Mesendoderm (in vitro differentiated cells): Measurements from ENCODE around the gene SEMA6D.

Experiments
- DNase-seq: peaks from one replicate; pipeline ENCODE4 v3.0.0; 2013
- H2AK5ac ChIP-seq: 2 replicates; pipeline ENCODE4 v1.6.1; 2013; ENCODE audit warnings: low read length, inconsistent platforms
- H2BK120ac ChIP-seq: 2 replicates; pipeline ENCODE4 v1.6.1; 2013; ENCODE audit warnings: low read depth, mild to moderate bottlenecking, low read length, moderate library complexity, mixed read lengths
- H2BK15ac ChIP-seq: replicated peaks from 2 replicates; pipeline ENCODE4 v1.6.1; 2013; ENCODE audit warnings: low read depth, mild to moderate bottlenecking, moderate library complexity
- H2BK5ac ChIP-seq: 2 replicates; pipeline ENCODE4 v1.6.1; 2013; ENCODE audit warnings: low read length, inconsistent platforms
- H3K18ac ChIP-seq: 2 replicates; pipeline ENCODE4 v1.6.1; 2013; ENCODE audit warnings: mild to moderate bottlenecking, low read length, mixed read lengths
- H3K23ac ChIP-seq: one replicate; pipeline ENCODE4 v1.6.1; 2013; ENCODE audit warnings: low read length
- H3K27ac ChIP-seq: 2 replicates; pipeline ENCODE4 v1.5.1; 2013; ENCODE audit warnings: low read depth, mild to moderate bottlenecking, inconsistent platforms, low read length, moderate library complexity
- H3K27me3 ChIP-seq: 2 replicates; pipeline ENCODE4 v1.6.1; 2013; ENCODE audit warnings: low read length, control low read depth, mild to moderate bottlenecking, inconsistent platforms; ENCODE audit not compliant: insufficient read depth, poor library complexity
- H3K36me3 ChIP-seq: 2 replicates; pipeline ENCODE4 v1.6.1; 2013; ENCODE audit warnings: low read length, inconsistent platforms; ENCODE audit not compliant: control insufficient read depth, insufficient read depth
- H3K4ac ChIP-seq: one replicate; pipeline ENCODE4 v1.6.1; 2013; ENCODE audit warnings: low read depth, mild to moderate bottlenecking, low read length, moderate library complexity
- H3K4me1 ChIP-seq: 2 replicates; pipeline ENCODE4 v1.6.1; 2013; ENCODE audit warnings: low read depth, low read length, inconsistent platforms; ENCODE audit not compliant: control insufficient read depth
- H3K4me2 ChIP-seq: 2 replicates; pipeline ENCODE4 v1.6.1; 2013; ENCODE audit warnings: low read length
- H3K4me3 ChIP-seq: 2 replicates; pipeline ENCODE4 v1.5.1; 2013; ENCODE audit warnings: mild to moderate bottlenecking, low read length
- H3K56ac ChIP-seq: one replicate; pipeline ENCODE4 v1.6.1; 2013; ENCODE audit warnings: low read length
- H3K79me1 ChIP-seq: 2 replicates; pipeline ENCODE4 v1.6.1; 2013; ENCODE audit warnings: low read length, inconsistent platforms
- H3K79me2 ChIP-seq: 2 replicates; pipeline ENCODE4 v1.6.1; 2013; ENCODE audit warnings: mild to moderate bottlenecking, low read length; ENCODE audit not compliant: control insufficient read depth, insufficient read depth
- H3K9ac ChIP-seq: 2 replicates; pipeline ENCODE4 v1.6.1; 2013; ENCODE audit warnings: low read length, inconsistent platforms
- H4K5ac ChIP-seq: one replicate; pipeline ENCODE4 v1.6.1; 2013; ENCODE audit warnings: low read length
- H4K8ac ChIP-seq: one replicate; pipeline ENCODE4 v1.6.1; 2013; ENCODE audit warnings: low read depth, mild to moderate bottlenecking, control low read depth, low read length, moderate library complexity
- WGBS: extraction: QIAGEN DNeasy Blood & Tissue Kit; methylation state at CpG from one replicate; pipeline ENCODE4 v1.1.7; 2013; ENCODE audit warnings: low lambda C conversion rate, missing lambda C conversion rate; ENCODE audit not compliant: insufficient coverage; ENCODE audit errors: extremely low coverage; 5-methylcytosine and 5-hydroxymethylcytosine counted together

SEMA6D gene

DNA sequence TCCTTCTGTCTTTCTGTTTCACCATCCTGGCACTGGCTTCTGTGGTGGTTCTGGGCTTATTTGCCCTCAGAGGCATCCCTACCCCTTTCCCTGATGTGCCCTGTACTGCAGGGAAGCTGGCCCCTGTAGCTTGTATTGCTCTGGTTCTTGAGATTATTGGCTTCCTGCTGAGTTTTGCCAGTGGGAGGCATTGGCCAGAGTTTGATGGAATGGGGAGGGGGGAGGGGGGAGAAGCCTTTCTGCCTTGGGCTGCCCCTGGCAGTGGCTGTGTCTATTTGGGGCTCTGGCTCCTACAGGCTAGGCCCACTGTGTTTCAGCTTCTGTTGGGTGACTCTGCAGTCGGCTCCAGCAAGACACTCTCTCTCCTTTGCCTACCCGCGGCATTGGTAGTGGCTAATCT lies 41.6 kb upstream of the SEMA6D start:
- DNase-seq = peak; percentile 84
- H4K8ac ChIP-seq = no peak overlapping the region
- H3K4me3 ChIP-seq = no peak overlapping the region
- H4K5ac ChIP-seq = no peak overlapping the region
- no peak overlapping the region for H2BK120ac ChIP-seq
- H2BK5ac ChIP-seq = no peak overlapping the region
- no peak overlapping the region for H3K4me2 ChIP-seq
- WGBS = no CpG with 5 or more reads among the region's 3 CpGs
- no peak overlapping the region for H3K56ac ChIP-seq
- no peak overlapping the region for H3K9ac ChIP-seq
- H3K79me2 ChIP-seq = no peaks in the 10 kb centered on the region
- H2AK5ac ChIP-seq = no peak overlapping the region
- H3K27me3 ChIP-seq = no peaks in the 10 kb centered on the region
- H3K79me1 ChIP-seq = no peaks in the 10 kb centered on the region
- H3K4me1 ChIP-seq = peaks cover 26% of the 10 kb centered on the region
- H3K18ac ChIP-seq = peak overlapping the region; percentile 44
- H2BK15ac ChIP-seq = no peak overlapping the region
- no peak overlapping the region for H3K23ac ChIP-seq
- H3K27ac ChIP-seq = peak overlapping the region; percentile 12
- H3K36me3 ChIP-seq = no peaks in the 10 kb centered on the region
- no peak overlapping the region for H3K4ac ChIP-seq

GRCh38 chr15:47678040-47678439 lies 39.3 kb upstream of the SEMA6D start:
- H4K8ac ChIP-seq = no peak overlapping the region
- no peak overlapping the region for H3K9ac ChIP-seq
- no peak overlapping the region for H3K23ac ChIP-seq
- H3K79me1 ChIP-seq = no peaks in the 10 kb centered on the region
- H3K36me3 ChIP-seq = no peaks in the 10 kb centered on the region
- no peak overlapping the region for H3K4me3 ChIP-seq
- no peaks in the 10 kb centered on the region for H3K27me3 ChIP-seq
- no peak overlapping the region for H2BK15ac ChIP-seq
- H3K4me2 ChIP-seq = no peak overlapping the region
- H2BK5ac ChIP-seq = no peak overlapping the region
- H3K4ac ChIP-seq = no peak overlapping the region
- peaks cover 24% of the 10 kb centered on the region for H3K4me1 ChIP-seq
- H4K5ac ChIP-seq = no peak overlapping the region
- no peak overlapping the region for H2BK120ac ChIP-seq
- no peak for DNase-seq
- no peak overlapping the region for H3K56ac ChIP-seq
- no peak overlapping the region for H2AK5ac ChIP-seq
- WGBS = no CpG with 5 or more reads among the region's 1 CpG
- H3K79me2 ChIP-seq = no peaks in the 10 kb centered on the region
- H3K18ac ChIP-seq = no peak overlapping the region
- no peak overlapping the region for H3K27ac ChIP-seq

GRCh38 chr15:47682661-47683060 lies 34.6 kb upstream of the SEMA6D start:
- H3K36me3 ChIP-seq = no peaks in the 10 kb centered on the region
- H3K56ac ChIP-seq = no peak overlapping the region
- no peak overlapping the region for H3K4ac ChIP-seq
- H2AK5ac ChIP-seq = no peak overlapping the region
- H4K5ac ChIP-seq = no peak overlapping the region
- H3K27me3 ChIP-seq = no peaks in the 10 kb centered on the region
- no peak overlapping the region for H4K8ac ChIP-seq
- WGBS = no CpG with 5 or more reads among the region's 4 CpGs
- no peak for DNase-seq
- no peaks in the 10 kb centered on the region for H3K79me1 ChIP-seq
- H3K23ac ChIP-seq = no peak overlapping the region
- H2BK5ac ChIP-seq = no peak overlapping the region
- H3K27ac ChIP-seq = no peak overlapping the region
- no peak overlapping the region for H2BK120ac ChIP-seq
- H3K18ac ChIP-seq = no peak overlapping the region
- H3K4me3 ChIP-seq = no peak overlapping the region
- no peaks in the 10 kb centered on the region for H3K4me1 ChIP-seq
- H3K79me2 ChIP-seq = no peaks in the 10 kb centered on the region
- no peak overlapping the region for H3K9ac ChIP-seq
- no peak overlapping the region for H3K4me2 ChIP-seq
- H2BK15ac ChIP-seq = no peak overlapping the region

- Histone ChIP-seq H3K56ac (no peak overlapping the region), H3K4ac (no peak overlapping the region), H3K18ac (no peak overlapping the region), H4K5ac (no peak overlapping the region), H3K23ac (no peak overlapping the region), H3K4me3 (no peak overlapping the region), H3K4me1 (no peaks in the 10 kb centered on the region), H3K79me1 (no peaks in the 10 kb centered on the region), H2BK15ac (no peak overlapping the region), H2BK120ac (no peak overlapping the region), H3K9ac (no peak overlapping the region), H3K27me3 (no peaks in the 10 kb centered on the region), H3K36me3 (no peaks in the 10 kb centered on the region), H3K27ac (no peak overlapping the region), H3K79me2 (no peaks in the 10 kb centered on the region), H2AK5ac (no peak overlapping the region), H4K8ac (no peak overlapping the region), H3K4me2 (no peak overlapping the region), H2BK5ac (no peak overlapping the region)
- DNase-seq = peak; percentile 67
- no CpG with 5 or more reads among the region's 3 CpGs for WGBS
Observed at GRCh38 chr15:47685141-47685870, 32.0 kb upstream of the SEMA6D start.

GRCh38 chr15:47688573-47689086 lies 28.7 kb upstream of the SEMA6D start:
- Histone ChIP-seq H3K4me1 (no peaks in the 10 kb centered on the region), H2BK15ac (no peak overlapping the region), H3K4me2 (no peak overlapping the region), H2AK5ac (no peak overlapping the region), H3K56ac (no peak overlapping the region), H3K9ac (no peak overlapping the region), H4K5ac (no peak overlapping the region), H3K36me3 (no peaks in the 10 kb centered on the region), H3K27ac (no peak overlapping the region), H2BK120ac (no peak overlapping the region), H3K27me3 (no peaks in the 10 kb centered on the region), H3K79me1 (no peaks in the 10 kb centered on the region), H3K4me3 (no peak overlapping the region), H3K18ac (no peak overlapping the region), H4K8ac (no peak overlapping the region), H3K23ac (no peak overlapping the region), H2BK5ac (no peak overlapping the region), H3K4ac (no peak overlapping the region), H3K79me2 (no peaks in the 10 kb centered on the region)
- WGBS = no CpG with 5 or more reads among the region's 4 CpGs
- no peak for DNase-seq

- Histone ChIP-seq H3K18ac (no peak overlapping the region), H2BK120ac (no peak overlapping the region), H3K4ac (no peak overlapping the region), H2AK5ac (no peak overlapping the region), H3K79me1 (no peaks in the 10 kb centered on the region), H3K27ac (no peak overlapping the region), H3K4me1 (no peaks in the 10 kb centered on the region), H3K79me2 (no peaks in the 10 kb centered on the region), H3K4me2 (no peak overlapping the region), H3K27me3 (no peaks in the 10 kb centered on the region), H2BK15ac (no peak overlapping the region), H3K23ac (no peak overlapping the region), H4K5ac (no peak overlapping the region), H3K9ac (no peak overlapping the region), H3K56ac (no peak overlapping the region), H3K4me3 (no peak overlapping the region), H4K8ac (no peak overlapping the region), H3K36me3 (no peaks in the 10 kb centered on the region), H2BK5ac (no peak overlapping the region)
- DNase-seq = no peak
- WGBS = no CpG with 5 or more reads among the region's 4 CpGs
Observed at GRCh38 chr15:47689660-47690059, 27.6 kb upstream of the SEMA6D start.
